ENCODE measurements around the gene HEMK1. TPM values are rescaled to one million over a fixed set of nuclear protein-coding genes. Genes with fewer than 3 reads are reported as not detected.

The HEMK1 gene
- total and polyA plus RNA-seq, 2 of the 4 experiments (the other 2 are of a cell fraction), result 17.2 to 20.8 TPM

- no peak overlapping the region for H2BK5ac ChIP-seq (ENCODE audit: low read depth, low read length, poor library complexity, severe bottlenecking)
- intact Hi-C loops (cut with micrococcal nuclease), result loop anchor here (1.0 to 10.0 kb wide), 9 partner anchors 36 to 1049 kb away; partner anchors contain the start of genes DCAF1, MANF and RBM15B
- peak overlapping the region; percentile 37 for H2AK9ac ChIP-seq (replicated peaks; ENCODE audit: low read depth, low read length, poor library complexity)
- peaks cover 7 to 13% of the 10 kb centered on the region in 2 experiments; a peak in 3 of 4 replicates for H3K79me1 ChIP-seq (ENCODE audit: low read depth in 1 of 2, low read length in 2 of 2)
- no peak overlapping the region for H3K56ac ChIP-seq (ENCODE audit: extremely low read depth, insufficient read depth, low read length)
- H4K8ac ChIP-seq (ENCODE audit: low read depth in 2 of 2, low read length in 2 of 2), result peak overlapping the region; percentile 3 to 79
- ChIA-PET CTCF (interaction anchor here (0.5 to 2.2 kb wide), 29 partner anchors 10 to 1326 kb away, joined by 3 to 17 read pairs (median 3); partner anchors contain the start of genes C3orf18 and HEMK1), POLR2A (ENCODE audit: unreplicated experiment) (interaction anchor here (0.7 kb wide), 1 partner anchor 14 kb away, joined by 4 read pairs; no protein-coding TSS in a partner anchor)
- peak overlapping the region; percentile 61 for H3K4me3 ChIP-seq (ENCODE audit: insufficient read depth, low read depth, low read length)
- peak overlapping the region; percentile 96 for H2AFZ ChIP-seq (replicated peaks; ENCODE audit: low read length, poor library complexity)
- dilution Hi-C loops (cut with HindIII; ENCODE audit: low sequenced_read_pairs, unreplicated experiment), result no loop called here
- 3% methylated on average over 12 of the region's 24 CpGs; no CpG with 5 or more reads in 1 of the 2 experiments for WGBS, 2 experiments (ENCODE audit: extremely low coverage in 2 of 2, insufficient read length in 1 of 2)
- 0 out of 2 replicates have a peak overlapping the region, but pooled peaks have one; percentile 18 for H3K23ac ChIP-seq (ENCODE audit: low read depth, low read length)
- H3K4me2 ChIP-seq (ENCODE audit: low read depth, low read length), result peak overlapping the region; percentile 93
- no peak overlapping the region; the same call in 1 of the 2 replicates for H4K5ac ChIP-seq (ENCODE audit: low read depth, low read length)
- no peak overlapping the region for H2AK5ac ChIP-seq (ENCODE audit: low read depth, low read length)
- H3K14ac ChIP-seq (replicated peaks; ENCODE audit: low read depth, low read length), result no peak overlapping the region
- H3K4me1 ChIP-seq (ENCODE audit: control insufficient read depth, insufficient read depth, low read length), result peaks cover 6% of the 10 kb centered on the region
- no peak overlapping the region for H3K18ac ChIP-seq (ENCODE audit: low read depth, low read length)
- H4K91ac ChIP-seq (ENCODE audit: insufficient read depth, low read depth, low read length), result no peak overlapping the region
- H3K9me1 ChIP-seq (ENCODE audit: insufficient read depth, low read length), result peaks cover 2% of the 10 kb centered on the region; the same call in 1 of the 2 replicates
- no peaks in the 10 kb centered on the region for H3K36me3 ChIP-seq (ENCODE audit: control insufficient read depth, insufficient read depth, low read length)
- no peak overlapping the region for H2BK20ac ChIP-seq (ENCODE audit: low read depth, low read length)
- H2BK120ac ChIP-seq (ENCODE audit: low read depth, low read length), result no peak overlapping the region
- H3K9me3 ChIP-seq (ENCODE audit: control insufficient read depth, insufficient read depth, low read length), result no peaks in the 10 kb centered on the region
- ATAC-seq (ENCODE audit: low read depth) (peak; percentile 52), DNase-seq (peak; percentile 79)
- H3K9ac ChIP-seq (ENCODE audit: low read depth, low read length), result peak overlapping the region; percentile 47
- in situ Hi-C loops (cut with MboI; ENCODE audit: low sequenced_read_pairs), result loop anchor here (5.0 to 25.0 kb wide), 2 partner anchors 756 to 1071 kb away; no protein-coding TSS in a partner anchor
- H4K20me1 ChIP-seq (ENCODE audit: insufficient read depth, low read length), result no peaks in the 10 kb centered on the region; the same call in 1 of the 2 replicates
- no peak overlapping the region for H2BK15ac ChIP-seq (ENCODE audit: low read depth, low read length)
- no TSS peak for BruUV-seq (replicated peaks)
- H3K27ac ChIP-seq (ENCODE audit: insufficient read depth, low read length), result peak overlapping the region; percentile 19
- no peaks in the 10 kb centered on the region for H3K27me3 ChIP-seq (ENCODE audit: control insufficient read depth, insufficient read depth, low read length)
- H3K4ac ChIP-seq (ENCODE audit: low read depth, low read length), result peak overlapping the region; percentile 63
- TF ChIP-seq MAZ (IDR thresholded peaks at IDR 0.05; ENCODE audit: borderline replicate concordance, low read depth, low read length) (no peak), CTCF (conservative IDR thresholded peaks at IDR 0.05; ENCODE audit: low read depth, low read length) (peak; percentile 99), FOS (IDR thresholded peaks at IDR 0.05; ENCODE audit: low read depth, low read length) (no peak), SMC3 (IDR thresholded peaks at IDR 0.05; ENCODE audit: low read depth, low read length) (peak; percentile 90), MXI1 (IDR thresholded peaks at IDR 0.05; ENCODE audit: borderline replicate concordance, low read depth, low read length) (no peak), RFX5 (IDR thresholded peaks at IDR 0.05; ENCODE audit: low read depth, low read length) (no peak), POLR2A (IDR thresholded peaks at IDR 0.05; ENCODE audit: low read depth, low read length) (0 out of 2 replicates have a peak, but pooled peaks have one; percentile 31), USF2 (IDR thresholded peaks at IDR 0.05; ENCODE audit: low read depth, low read length) (no peak), RCOR1 (IDR thresholded peaks at IDR 0.05; ENCODE audit: insufficient replicate concordance, low read length) (no peak), CHD1 (IDR thresholded peaks at IDR 0.05; ENCODE audit: low read depth, low read length) (no peak), CEBPB (IDR thresholded peaks at IDR 0.05; ENCODE audit: low read depth, low read length) (peak; percentile 6; the same call in 1 of the 2 replicates), BHLHE40 (IDR thresholded peaks at IDR 0.05; ENCODE audit: low read depth, low read length) (no peak), RAD21 (IDR thresholded peaks at IDR 0.05; ENCODE audit: low read length) (peak; percentile 100), NFE2L2 (IDR thresholded peaks at IDR 0.05; ENCODE audit: low read depth, low read length) (no peak)
Measured at GRCh38 chr3:50616003-50616769, 46.9 kb downstream of the HEMK1 start.
